Measurements from ENCODE around the gene PRLH. TPM values are rescaled to one million over a fixed set of nuclear protein-coding genes. Genes with fewer than 3 reads are reported as not detected.

PRLH gene
- total and polyA plus RNA-seq, 2 of the 13 experiments (the other 11 are each of a cell fraction or from before 2014, with no cell fraction given), result not detected

- CTCF ChIA-PET (ENCODE audit: low intra/inter-chr PET ratio, low total read pairs), result interaction anchor here (4.9 kb wide), 1 partner anchor 63 kb away, joined by 109 read pairs; no protein-coding TSS in a partner anchor
- DNase-seq (ENCODE audit: low spot score), result no peak
- no peak overlapping the region for H3K4me2 ChIP-seq (ENCODE audit: low read depth, low read length)
- H3K4me1 ChIP-seq (ENCODE audit: insufficient read depth, low read length), result peaks cover 19% of the 10 kb centered on the region
- peaks cover 17 to 39% of the 10 kb centered on the region in 2 experiments for H3K36me3 ChIP-seq (replicated peaks in 1 of 2; ENCODE audit: control insufficient read depth in 1 of 2, insufficient read depth in 2 of 2, low read length in 2 of 2)
- H3K79me2 ChIP-seq (ENCODE audit: insufficient read depth, low read length), result no peaks in the 10 kb centered on the region
- FAIRE-seq, result no peak
- TF ChIP-seq SRSF4 (IDR thresholded peaks at IDR 0.05; ENCODE audit: low read depth, low read length, poor library complexity, severe bottlenecking), result no peak
- TF ChIP-seq HNRNPL (IDR thresholded peaks at IDR 0.05; ENCODE audit: low read depth, low read length), result 0 out of 2 replicates have a peak, but pooled peaks have one; percentile 6
- no peak for TF ChIP-seq KAT7 (CRISPR knock-in tag; IDR thresholded peaks at IDR 0.05; ENCODE audit: borderline replicate concordance)
- peak; percentile 70 for TF ChIP-seq AGO2 (optimal IDR thresholded peaks at IDR 0.05; ENCODE audit: low read depth, low read length)
- no peak for TF ChIP-seq RNF219 (CRISPR knock-in tag; IDR thresholded peaks at IDR 0.05)
- no peak for TF ChIP-seq KDM3A (CRISPR knock-in tag; IDR thresholded peaks at IDR 0.05; ENCODE audit: low read depth)
- no peak for TF ChIP-seq RAD51 (IDR thresholded peaks at IDR 0.05; ENCODE audit: borderline replicate concordance)
- TF ChIP-seq CHCHD3 (CRISPR knock-in tag; IDR thresholded peaks at IDR 0.05), result 0 out of 2 replicates have a peak, but pooled peaks have one; percentile 7
- TF ChIP-seq PBX3 (CRISPR knock-in tag; IDR thresholded peaks at IDR 0.05; ENCODE audit: borderline replicate concordance), result no peak
- 0 out of 2 replicates have a peak, but pooled peaks have one; percentile 4 for TF ChIP-seq SAFB2 (CRISPR knock-in tag; IDR thresholded peaks at IDR 0.05; ENCODE audit: borderline replicate concordance, low read depth)
- TF ChIP-seq BCL6 (CRISPR knock-in tag; IDR thresholded peaks at IDR 0.05), result no peak
- peak; percentile 31; the same call in 1 of the 2 replicates for TF ChIP-seq POLR2G (IDR thresholded peaks at IDR 0.05; ENCODE audit: low read depth, low read length)
- no TSS peak for BruUV-seq (replicated peaks)
- H3K27me3 ChIP-seq (ENCODE audit: control insufficient read depth in 1 of 2, insufficient read depth in 2 of 2, low read length in 2 of 2), result no peaks in the 10 kb centered on the region
- no peaks in the 10 kb centered on the region for H4K20me1 ChIP-seq (ENCODE audit: insufficient read depth, low read length)
- H3K9me3 ChIP-seq (ENCODE audit: low read length), result no peaks in the 10 kb centered on the region
- no peak overlapping the region for H3K4me3 ChIP-seq (replicated peaks in 1 of 3; ENCODE audit: insufficient read depth in 1 of 3, low read depth in 2 of 3, low read length in 3 of 3)
- H3K27ac ChIP-seq (ENCODE audit: extremely low read length, insufficient read depth, low read length), result no peak overlapping the region
- intact Hi-C loops (cut with micrococcal nuclease; ENCODE audit: unreplicated experiment) (no loop called here), in situ Hi-C loops (cut with HindIII; ENCODE audit: extremely low pct_ligation_motif_present, low pct_unique_long_range_greater_than_20kb) (loop anchor here (5.0 kb wide), 2 partner anchors 63 to 418 kb away; no protein-coding TSS in a partner anchor)
- H3K9ac ChIP-seq (ENCODE audit: insufficient read depth, low read depth, low read length), result no peak overlapping the region
- no peak overlapping the region for H2AFZ ChIP-seq (ENCODE audit: low read length)
- POLR2A ChIA-PET, result no interaction called here
- no peak for ATAC-seq
- WGBS (ENCODE audit: low lambda C conversion rate), result 92% methylated on average over 23 of the region's 25 CpGs
These were observed 8.8 kb downstream of the PRLH start for GRCh38 chr2:237574894-237575868.
